K562 (cell line): Measurements from ENCODE around the gene RSBN1L. TPM values are rescaled to one million over a fixed set of nuclear protein-coding genes. Genes with fewer than 3 reads are reported as not detected.

ENCODE experiments used
- ATAC-seq: fragments of 200-7000 bp; cut with Tn5 transposase; 3 replicates; pipeline ENCODE4 v1.9.1; 2020; ENCODE audit warnings: moderate library complexity
- BruUV-seq: library from RNA; stranded (reverse); fragments of 400-500 nt; replicated peaks from 2 replicates; lab custom pipeline; 2021; lab: Mats Ljungman, UMichigan
- CTCF ChIA-PET: fragments of 300-600 bp; formaldehyde crosslinking; extraction: SDS; loops from one replicate; lab custom pipeline; 2021; ENCODE audit warnings: low intra/inter-chr PET ratio; lab: Yijun Ruan, JAX
- POLR2A ChIA-PET: fragments of 300-600, 350-650 bp; sonication (Branson Sonifier 250); formaldehyde crosslinking; extraction: SDS; loops from one replicate; lab custom pipeline; 2021; ENCODE audit warnings: antibody characterized with exemption, inconsistent platforms; lab: Yijun Ruan, JAX
- DNase-seq, 4 experiments: peaks; one replicate each; pipeline versions ENCODE4 v3.0.0 to v3.0.0-alpha.2; 2011 to 2018; ENCODE audit warnings: low spot score in 3 of 4, mixed read lengths in 3 of 4; ENCODE audit errors: extremely low read depth in 1 of 4
- FAIRE-seq: peaks from 2 replicates; lab custom pipeline; 2011; peaks lifted over from hg19 to GRCh38; lab: Jason Lieb, UNC
- H2AFZ ChIP-seq: 2 replicates; pipeline ENCODE4 v1.6.0; 2011; ENCODE audit warnings: low read depth, low read length, control low read depth, inconsistent platforms
- H3K27ac ChIP-seq: fragments of 200-600 bp; 3 replicates; pipeline ENCODE4 v1.8.0; 2011; ENCODE audit warnings: low read depth, mild to moderate bottlenecking, control low read depth, inconsistent platforms, low read length, moderate library complexity, mixed read lengths; ENCODE audit errors: extremely low read depth
- H3K27me3 ChIP-seq, 2 experiments: fragments of 300-600 bp in 1 of 2; 2 replicates in 1 of 2; 3 replicates in 1 of 2; pipeline versions ENCODE4 v1.6.0 to v1.8.0; 2011; ENCODE audit warnings: inconsistent platforms in 2 of 2, low read length in 2 of 2, mild to moderate bottlenecking in 1 of 2, mixed read lengths in 1 of 2, moderate library complexity in 1 of 2; ENCODE audit not compliant: control insufficient read depth in 2 of 2, insufficient read depth in 2 of 2
- H3K36me3 ChIP-seq: fragments of 300-600 bp; 3 replicates; pipeline ENCODE4 v1.8.0; 2011; ENCODE audit warnings: mild to moderate bottlenecking, low read length, inconsistent platforms; ENCODE audit not compliant: control insufficient read depth, insufficient read depth
- H3K4me1 ChIP-seq, 2 experiments: fragments of 200-600 bp in 1 of 2; replicated peaks in 1 of 2; 2 replicates in 1 of 2; 3 replicates in 1 of 2; pipeline versions ENCODE4 v1.5.1 to v1.8.0; 2011; ENCODE audit warnings: inconsistent platforms in 2 of 2, low read length in 2 of 2, mild to moderate bottlenecking in 1 of 2, mixed read lengths in 1 of 2, moderate library complexity in 1 of 2; ENCODE audit not compliant: control insufficient read depth in 2 of 2, insufficient read depth in 2 of 2
- H3K4me2 ChIP-seq: 2 replicates; pipeline ENCODE4 v1.6.1; 2011; ENCODE audit warnings: low read length, control low read depth, inconsistent platforms, mixed read lengths; ENCODE audit not compliant: insufficient read depth
- H3K4me3 ChIP-seq: fragments of 200-600 bp; sonication (generic), shearing (Covaris generic); 2 replicates; pipeline ENCODE4 v1.5.1; 2016; ENCODE audit warnings: control low read depth, inconsistent platforms
- H3K79me2 ChIP-seq: fragments of 200-600 bp; 3 replicates; pipeline ENCODE4 v1.8.0; 2011; ENCODE audit warnings: low read length, inconsistent platforms; ENCODE audit not compliant: control insufficient read depth, insufficient read depth
- H3K9ac ChIP-seq, 2 experiments: 2 replicates each; pipeline versions ENCODE4 v1.6.0 to v1.6.1; 2011; ENCODE audit warnings: low read depth in 2 of 2, low read length in 2 of 2, control low read depth in 1 of 2, inconsistent platforms in 1 of 2, mild to moderate bottlenecking in 1 of 2, mixed read lengths in 1 of 2; ENCODE audit not compliant: insufficient read depth in 1 of 2
- H3K9me1 ChIP-seq: one replicate; pipeline ENCODE4 v1.6.0; 2011; ENCODE audit warnings: inconsistent platforms, mild to moderate bottlenecking, low read length, moderate library complexity; ENCODE audit not compliant: control insufficient read depth, insufficient read depth
- H3K9me3 ChIP-seq: replicated peaks from 2 replicates; pipeline ENCODE4 v1.5.1; 2011; ENCODE audit warnings: low read depth, low read length, inconsistent platforms; ENCODE audit not compliant: control insufficient read depth, insufficient read depth
- H4K20me1 ChIP-seq: replicated peaks from 2 replicates; pipeline ENCODE4 v1.6.1; 2011; ENCODE audit warnings: low read length, inconsistent platforms, mixed read lengths; ENCODE audit not compliant: control insufficient read depth, insufficient read depth
- HDAC8 ChIP-seq: fragments of 450-650 bp; IDR thresholded peaks from 2 replicates; pipeline ENCODE4 v1.6.1; 2016; ENCODE audit warnings: mild to moderate bottlenecking, missing genetic modification characterization, moderate library complexity, missing compliant biosample characterization
- KDM1A ChIP-seq, 2 experiments: fragments of 450-650 bp; IDR thresholded peaks; 2 replicates each; pipeline ENCODE4 v1.6.1; 2016; ENCODE audit warnings: mild to moderate bottlenecking in 2 of 2
- MTA2 ChIP-seq: fragments of 450-650 bp; IDR thresholded peaks from 2 replicates; pipeline ENCODE4 v1.6.1; 2016; ENCODE audit warnings: low read depth
- SMARCA5 ChIP-seq: fragments of 450-650 bp; IDR thresholded peaks from 2 replicates; pipeline ENCODE4 v1.6.1; 2016
- SNRNP70 ChIP-seq: fragments of 200-400 bp; formaldehyde crosslinking; optimal IDR thresholded peaks from 2 replicates; pipeline ENCODE3; 2017; ENCODE audit warnings: low read depth, low read length
- SP2 ChIP-seq: IDR thresholded peaks from 2 replicates; pipeline ENCODE4 v1.6.1; 2011; ENCODE audit warnings: mild to moderate bottlenecking, low read depth, low read length, moderate library complexity; ENCODE audit not compliant: poor library complexity, severe bottlenecking; ENCODE audit errors: extremely low read depth
- ZNF41 ChIP-seq: fragments of 250-450 bp; sonication (Bioruptor Pico); conservative IDR thresholded peaks from 2 replicates; pipeline ENCODE4 v1.4.0; 2020; ENCODE audit warnings: mild to moderate bottlenecking
- ZNF586 ChIP-seq: fragments of 450-650 bp; formaldehyde crosslinking; conservative IDR thresholded peaks from 2 replicates; pipeline ENCODE4 v1.4.0; 2020; ENCODE audit warnings: mild to moderate bottlenecking, moderate library complexity
- ZNF75A ChIP-seq: fragments of 450-650 bp; formaldehyde crosslinking; IDR thresholded peaks from 2 replicates; pipeline ENCODE4 v1.4.0; 2020; ENCODE audit warnings: mild to moderate bottlenecking
- WGBS: fragments of 100-300 bp; shearing (Covaris generic); methylation state at CpG from one replicate; pipeline ENCODE4 v1.1.6; 2016; ENCODE audit warnings: low coverage, mixed read lengths; ENCODE audit not compliant: insufficient coverage; ENCODE audit errors: missing lambda C conversion rate; 5-methylcytosine and 5-hydroxymethylcytosine counted together
- in situ Hi-C: fragments of 300-500 bp; cut with MboI; formaldehyde crosslinking; loops from 4 replicates; pipeline ENCODE4 v1.15.0; 2018; ENCODE audit warnings: inconsistent platforms, mixed read lengths
- intact Hi-C: fragments of 100-400 bp; cut with micrococcal nuclease; formaldehyde crosslinking; loops from 2 replicates; pipeline ENCODE4 v1.14.2; 2022
- polyA plus RNA-seq, 8 experiments: library from polyadenylated mRNA; depleted of rRNA in 4 of 8; stranded (reverse) in 5 of 8; unstranded in 3 of 8; fragments of >200 nt; fragmentation: Nextera tagmentation in 2 of 8; fragmentation: Illumina TruSeq in 1 of 8; extraction: Ambion mirVana in 2 of 8; extraction: Trizol in 1 of 8; gene quantifications; 2 replicates each; pipeline versions ENCODE4 v1.2.1 to v1.2.3, GENCODE V29; 2011 to 2014; ENCODE audit warnings: inconsistent platforms in 1 of 8, missing spikeins in 1 of 8
- total RNA-seq, 7 experiments: library from RNA; depleted of rRNA in 6 of 7; stranded (reverse); fragments of >200 nt in 6 of 7; fragmentation: Illumina TruSeq in 2 of 7; extraction: Trizol in 2 of 7; gene quantifications; 2 replicates each; pipeline versions ENCODE4 v1.2.1 to v1.2.3, GENCODE V29; 2011 to 2021; ENCODE audit warnings: low replicate concordance in 1 of 7
- TF ChIP-seq, protein P1 (sequence below), 2 experiments: fragments of 450-650 bp in 1 of 2; sonication (generic) in 1 of 2; formaldehyde crosslinking; conservative IDR thresholded peaks; 2 replicates each; pipeline versions ENCODE4 v1.4.0 to v1.8.1; 2020 to 2022; ENCODE audit warnings: mild to moderate bottlenecking in 1 of 2, missing genetic modification reagents in 1 of 2

The RSBN1L gene
- total and polyA plus RNA-seq, 9 of the 15 experiments (the other 6 are each of a cell fraction or from before 2014, with no cell fraction given) = 6.2 to 35.2 (median 20.1) TPM

DNA sequence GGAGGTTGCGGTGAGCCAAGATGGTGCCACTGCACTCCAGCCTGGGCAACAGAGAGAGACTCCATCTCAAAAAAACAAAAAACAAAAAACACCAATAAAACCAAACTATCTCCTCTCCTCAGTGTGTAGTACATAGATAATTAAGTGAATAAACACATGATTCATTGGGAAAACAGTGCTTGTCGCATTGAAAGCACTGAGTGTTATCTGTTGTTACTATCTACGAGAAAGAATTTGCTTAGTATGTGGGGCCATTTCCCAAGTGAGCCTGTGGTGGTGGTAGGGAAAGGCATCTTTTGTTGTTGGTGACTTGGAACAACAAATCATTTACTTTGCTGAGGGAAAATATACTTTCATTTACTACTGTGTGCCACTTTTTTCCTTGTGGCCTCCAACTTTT lies 42.6 kb downstream of the RSBN1L start:
- TF ChIP-seq KDM1A (IDR thresholded peaks at IDR 0.05) (no peak), ZNF75A (CRISPR knock-in tag) (no peak), ZNF41 (CRISPR knock-in tag) (no peak), SMARCA5 (no peak)
- POLR2A ChIA-PET = interaction anchor here (1.0 kb wide), 1 partner anchor 11 kb away, joined by 3 read pairs; no protein-coding TSS in a partner anchor
- intact Hi-C loops (no loop called here), in situ Hi-C loops (no loop called here)
- no TSS peak for BruUV-seq
- CTCF ChIA-PET = no interaction called here
- Histone ChIP-seq H2AFZ (no peak overlapping the region), H3K9ac (no peak overlapping the region), H3K4me3 (no peak overlapping the region), H3K9me3 (no peaks in the 10 kb centered on the region), H3K4me1 (peaks cover 6 to 11% of the 10 kb centered on the region in 2 experiments; a peak in 4 of 5 replicates), H3K9me1 (no peaks in the 10 kb centered on the region), H3K79me2 (peaks cover 29% of the 10 kb centered on the region), H4K20me1 (peaks cover 7% of the 10 kb centered on the region; the same call in 1 of the 2 replicates), H3K27ac (no peak overlapping the region), H3K4me2 (no peak overlapping the region), H3K27me3 (no peaks in the 10 kb centered on the region), H3K36me3 (peaks cover 33% of the 10 kb centered on the region)
- no peak for FAIRE-seq
- no peak for DNase-seq
- 85% methylated on average over 2 of the region's 3 CpGs for WGBS
- no peak for ATAC-seq

DNA sequence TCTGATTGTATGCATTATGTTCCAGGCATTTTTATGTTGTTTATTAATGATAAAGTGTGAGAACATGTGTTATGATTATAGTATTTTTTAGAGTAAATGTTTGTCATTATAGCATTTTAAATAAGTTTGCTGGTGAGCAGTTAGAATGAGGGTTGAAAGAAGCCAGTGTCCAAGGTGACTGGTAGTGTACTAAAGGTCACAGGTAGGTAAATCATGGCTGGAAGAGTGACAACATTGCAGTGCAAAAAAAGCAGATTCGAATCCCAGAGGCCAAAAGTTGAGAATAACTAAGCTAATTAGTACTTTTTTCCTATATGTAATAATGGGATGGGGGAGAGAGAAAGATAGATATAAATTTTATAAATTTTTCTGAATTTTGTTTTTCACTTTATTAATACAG lies 44.0 kb downstream of the RSBN1L start:
- peaks cover 21% of the 10 kb centered on the region for H3K79me2 ChIP-seq
- no peaks in the 10 kb centered on the region for H3K9me1 ChIP-seq
- in situ Hi-C loops = no loop called here
- DNase-seq = no peak
- FAIRE-seq = no peak
- WGBS = 78% methylated on average over 1 of the region's 1 CpG
- no TSS peak for BruUV-seq
- H3K4me3 ChIP-seq = no peak overlapping the region
- H3K4me1 ChIP-seq = no peaks in the 10 kb centered on the region
- intact Hi-C loops = no loop called here
- no peak overlapping the region for H3K9ac ChIP-seq
- no peak for TF ChIP-seq HDAC8 (tag)
- no peak for TF ChIP-seq ZNF586 (CRISPR knock-in tag)
- TF ChIP-seq, protein P1, sequence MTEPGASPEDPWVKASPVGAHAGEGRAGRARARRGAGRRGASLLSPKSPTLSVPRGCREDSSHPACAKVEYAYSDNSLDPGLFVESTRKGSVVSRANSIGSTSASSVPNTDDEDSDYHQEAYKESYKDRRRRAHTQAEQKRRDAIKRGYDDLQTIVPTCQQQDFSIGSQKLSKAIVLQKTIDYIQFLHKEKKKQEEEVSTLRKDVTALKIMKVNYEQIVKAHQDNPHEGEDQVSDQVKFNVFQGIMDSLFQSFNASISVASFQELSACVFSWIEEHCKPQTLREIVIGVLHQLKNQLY (CRISPR knock-in tag; conservative IDR thresholded peaks at IDR 0.05) = no peak
- no peak for TF ChIP-seq SNRNP70
- TF ChIP-seq SP2 = no peak
- TF ChIP-seq MTA2 = no peak
- no peak overlapping the region for H3K4me2 ChIP-seq
- H2AFZ ChIP-seq = no peak overlapping the region
- CTCF ChIA-PET = interaction anchor here (0.5 to 0.6 kb wide), 2 partner anchors 173 to 262 kb away, joined by 3 read pairs; no protein-coding TSS in a partner anchor
- ATAC-seq = no peak
- POLR2A ChIA-PET = interaction anchor here (0.7 kb wide), 1 partner anchor 1351 kb away, joined by 3 read pairs; no protein-coding TSS in a partner anchor
- no peak overlapping the region for H3K27ac ChIP-seq
- H3K27me3 ChIP-seq = no peaks in the 10 kb centered on the region
- peaks cover 36% of the 10 kb centered on the region for H3K36me3 ChIP-seq
- H3K9me3 ChIP-seq = no peaks in the 10 kb centered on the region
- no peaks in the 10 kb centered on the region for H4K20me1 ChIP-seq
